NCI-H748 (cell line): ENCODE data around the gene CAPRIN2.

ENCODE experiments used
- DNase-seq: peaks from one replicate; lab custom pipeline; 2025; ENCODE audit not compliant: unreplicated experiment; lab: John Stamatoyannopoulos, UW

The CAPRIN2 gene, protein sequence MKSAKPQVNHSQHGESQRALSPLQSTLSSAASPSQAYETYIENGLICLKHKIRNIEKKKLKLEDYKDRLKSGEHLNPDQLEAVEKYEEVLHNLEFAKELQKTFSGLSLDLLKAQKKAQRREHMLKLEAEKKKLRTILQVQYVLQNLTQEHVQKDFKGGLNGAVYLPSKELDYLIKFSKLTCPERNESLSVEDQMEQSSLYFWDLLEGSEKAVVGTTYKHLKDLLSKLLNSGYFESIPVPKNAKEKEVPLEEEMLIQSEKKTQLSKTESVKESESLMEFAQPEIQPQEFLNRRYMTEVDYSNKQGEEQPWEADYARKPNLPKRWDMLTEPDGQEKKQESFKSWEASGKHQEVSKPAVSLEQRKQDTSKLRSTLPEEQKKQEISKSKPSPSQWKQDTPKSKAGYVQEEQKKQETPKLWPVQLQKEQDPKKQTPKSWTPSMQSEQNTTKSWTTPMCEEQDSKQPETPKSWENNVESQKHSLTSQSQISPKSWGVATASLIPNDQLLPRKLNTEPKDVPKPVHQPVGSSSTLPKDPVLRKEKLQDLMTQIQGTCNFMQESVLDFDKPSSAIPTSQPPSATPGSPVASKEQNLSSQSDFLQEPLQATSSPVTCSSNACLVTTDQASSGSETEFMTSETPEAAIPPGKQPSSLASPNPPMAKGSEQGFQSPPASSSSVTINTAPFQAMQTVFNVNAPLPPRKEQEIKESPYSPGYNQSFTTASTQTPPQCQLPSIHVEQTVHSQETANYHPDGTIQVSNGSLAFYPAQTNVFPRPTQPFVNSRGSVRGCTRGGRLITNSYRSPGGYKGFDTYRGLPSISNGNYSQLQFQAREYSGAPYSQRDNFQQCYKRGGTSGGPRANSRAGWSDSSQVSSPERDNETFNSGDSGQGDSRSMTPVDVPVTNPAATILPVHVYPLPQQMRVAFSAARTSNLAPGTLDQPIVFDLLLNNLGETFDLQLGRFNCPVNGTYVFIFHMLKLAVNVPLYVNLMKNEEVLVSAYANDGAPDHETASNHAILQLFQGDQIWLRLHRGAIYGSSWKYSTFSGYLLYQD

DNA sequence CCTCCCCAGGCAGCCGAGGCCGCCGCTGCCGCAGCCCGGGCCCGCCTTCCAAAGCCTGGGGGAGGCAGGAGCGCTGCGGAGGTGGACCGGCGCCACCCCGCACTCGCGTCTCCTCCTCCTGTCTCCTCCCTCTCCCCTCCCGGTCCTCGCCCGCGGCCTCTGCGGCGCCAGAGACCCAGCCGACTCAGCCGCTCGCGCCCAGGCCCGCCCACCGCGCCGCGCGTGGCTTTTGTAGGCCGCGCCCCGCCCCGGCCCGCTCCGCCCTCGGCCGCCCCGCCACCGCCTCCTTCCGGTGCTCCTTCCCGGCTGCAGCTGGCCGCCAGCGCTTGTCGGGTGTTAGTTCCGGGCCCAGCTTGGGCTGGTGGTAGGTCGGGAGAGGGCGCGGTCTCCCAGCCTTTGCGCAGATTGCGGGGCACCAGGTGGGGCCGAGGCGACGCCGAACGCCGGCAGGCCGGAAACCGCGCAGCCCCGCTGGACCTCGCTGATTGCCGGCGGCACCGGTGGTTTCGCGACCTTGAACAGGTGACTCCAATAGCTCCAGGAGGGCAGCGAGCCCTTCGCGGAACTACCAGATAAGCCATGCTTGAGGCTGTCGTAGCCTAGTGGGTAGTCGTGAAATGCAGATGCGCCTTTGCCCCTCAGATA is at the start of gene CAPRIN2:
Gene CAPRIN2, minus strand, starts transcription at position 202 of the 645 bp plus-strand sequence. CDS start 1,431 bp downstream, outside the sequence.
- peak; percentile 95 for DNase-seq

DNA sequence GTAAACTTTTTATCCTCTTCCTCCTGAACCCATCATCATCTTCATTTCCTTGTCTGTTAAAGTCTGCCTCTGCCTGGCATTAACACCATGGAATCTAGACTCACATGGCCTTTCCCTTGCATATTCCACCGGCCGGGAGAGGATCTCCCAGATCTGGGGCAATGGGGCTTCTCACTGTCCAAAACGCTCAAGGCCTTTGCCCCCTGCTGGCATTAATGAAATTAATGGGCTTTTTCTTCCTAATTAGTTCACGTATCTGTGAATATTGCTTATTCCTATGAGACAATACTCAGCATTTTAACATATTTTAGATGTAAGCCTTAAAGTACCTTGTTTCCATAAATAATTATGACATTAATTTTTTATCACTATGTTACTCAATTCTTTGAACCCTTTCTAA is 42.9 kb upstream of the CAPRIN2 start:
- no peak for DNase-seq

DNA sequence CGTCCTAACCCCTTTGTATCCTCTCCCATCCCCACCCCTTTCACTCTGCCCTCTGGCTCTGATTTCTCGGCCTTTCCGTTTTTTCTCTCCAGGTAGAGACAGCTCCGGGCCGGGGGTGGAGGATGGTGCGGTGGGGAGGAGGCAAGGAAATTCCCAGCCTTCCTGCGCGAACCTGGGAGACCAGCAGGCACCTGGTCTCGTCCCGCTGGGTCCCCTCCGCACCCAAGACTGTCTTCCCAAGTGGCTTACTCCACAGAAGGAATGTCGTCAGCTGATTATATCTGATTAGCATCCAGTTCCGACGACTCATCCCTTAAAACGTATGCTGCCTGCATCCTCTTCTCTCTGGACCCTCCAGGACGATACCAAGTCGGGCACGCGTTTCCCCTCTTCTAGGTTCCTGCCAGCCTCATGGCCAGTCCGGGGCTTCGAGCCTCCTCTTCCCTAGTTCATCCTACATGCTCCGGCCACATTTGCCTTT is 42.2 kb upstream of the CAPRIN2 start:
- peak; percentile 36 for DNase-seq

DNA sequence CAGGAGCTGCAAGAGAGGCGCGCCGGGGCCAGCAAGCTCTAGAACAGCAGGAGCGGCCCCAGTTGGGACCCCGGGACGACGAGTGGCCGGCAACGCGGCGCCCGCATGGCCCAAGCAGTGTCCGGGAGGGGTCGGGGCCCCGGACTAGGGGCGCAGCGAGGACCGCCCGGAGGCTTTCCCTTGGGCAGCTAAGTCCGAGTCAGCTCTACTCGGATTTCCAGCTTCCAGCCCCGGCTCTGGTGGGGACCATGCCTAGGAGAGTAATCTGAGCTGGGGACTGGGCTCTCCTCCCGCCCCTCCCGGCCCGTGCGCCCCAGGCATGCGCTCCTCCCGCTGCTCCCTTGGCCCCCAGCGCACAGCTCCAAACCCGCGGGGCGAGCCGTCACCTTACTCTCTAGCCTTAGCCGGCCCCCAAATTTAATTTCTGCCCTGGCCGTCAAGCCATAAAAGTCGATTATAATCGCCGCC is 41.6 kb upstream of the CAPRIN2 start:
- peak; percentile 67 for DNase-seq

DNA sequence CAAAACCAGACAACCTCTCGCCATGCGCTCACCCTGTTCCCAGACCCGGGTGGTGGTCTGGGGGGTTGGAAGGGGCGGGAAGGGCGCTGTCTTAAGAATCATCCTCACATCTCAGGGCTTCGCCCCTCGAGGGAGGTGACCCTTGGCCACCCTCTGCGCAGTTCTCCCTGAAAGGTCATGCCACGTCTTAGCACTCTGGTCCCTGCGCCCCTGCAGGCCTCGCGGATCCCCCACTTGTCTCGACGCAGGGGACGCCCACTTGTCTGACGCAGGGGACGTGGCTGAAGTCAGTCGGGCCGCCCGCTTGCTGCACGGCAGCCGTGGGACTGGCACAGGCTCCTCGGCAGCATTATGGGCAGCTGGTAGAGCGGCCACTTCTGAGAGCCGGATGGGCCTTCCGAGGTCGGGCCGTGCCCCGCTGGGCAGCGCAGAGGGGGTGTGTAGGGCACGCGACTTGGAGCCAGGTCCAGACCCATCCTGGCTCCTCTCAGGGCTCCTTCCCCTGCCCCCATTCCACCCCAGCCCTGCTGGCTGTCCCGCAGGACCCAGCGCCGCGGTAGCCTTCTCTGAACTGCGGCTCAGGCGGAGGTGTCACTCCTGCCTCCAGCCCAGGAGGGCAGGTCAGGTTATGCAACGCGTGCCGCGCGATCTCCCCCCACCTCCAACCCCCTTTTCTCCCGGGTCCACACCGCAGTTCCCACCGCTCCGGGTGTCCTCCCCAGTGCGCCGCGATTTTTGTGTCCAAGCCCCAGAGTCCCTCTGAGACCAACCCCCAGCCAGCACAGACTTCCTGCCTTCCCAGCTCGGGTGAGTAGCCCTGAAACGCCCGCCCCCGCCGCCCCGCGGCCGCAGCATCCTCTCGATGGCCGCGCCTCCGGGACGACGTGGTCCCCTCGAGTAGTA is 40.9 kb upstream of the CAPRIN2 start:
- DNase-seq: peak; percentile 25

DNA sequence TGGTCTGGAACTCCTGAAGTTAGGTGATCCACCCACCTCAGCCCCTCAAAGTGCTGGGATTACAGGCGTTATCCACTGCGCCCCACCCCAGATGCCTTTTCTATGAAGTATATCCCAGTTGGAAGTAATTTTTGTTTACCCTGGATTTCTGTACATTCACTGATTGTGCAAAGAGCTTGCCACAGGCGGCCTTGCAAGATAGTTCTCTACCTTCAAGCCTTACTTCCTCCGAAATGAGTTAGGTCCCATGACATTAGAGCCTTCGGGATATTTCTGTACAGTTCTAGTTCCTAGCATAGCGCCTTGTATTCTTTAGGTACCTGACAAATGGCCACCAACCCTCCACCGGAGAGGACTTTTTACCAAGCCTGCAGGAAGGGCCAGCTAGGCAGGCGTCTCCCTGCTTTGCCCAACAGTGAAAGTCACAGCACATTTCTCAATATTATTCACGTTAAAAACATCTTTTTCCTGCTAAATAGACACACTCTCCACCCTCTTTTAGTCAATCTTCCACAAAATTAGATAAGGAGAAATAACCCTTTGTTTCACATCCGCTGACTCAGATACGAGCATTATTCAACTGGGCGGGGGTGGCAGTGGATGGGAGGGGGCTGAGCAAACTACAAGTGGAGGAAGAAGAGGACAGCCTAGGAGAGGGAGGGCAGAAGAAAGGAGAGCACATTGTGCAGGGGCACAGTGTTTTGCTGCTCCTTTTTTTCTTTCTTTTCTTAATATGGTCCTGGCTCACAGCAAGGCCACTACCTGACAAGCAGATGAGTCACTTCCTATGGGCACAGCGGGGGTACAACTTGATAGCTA is 40.0 kb upstream of the CAPRIN2 start:
- DNase-seq: no peak

DNA sequence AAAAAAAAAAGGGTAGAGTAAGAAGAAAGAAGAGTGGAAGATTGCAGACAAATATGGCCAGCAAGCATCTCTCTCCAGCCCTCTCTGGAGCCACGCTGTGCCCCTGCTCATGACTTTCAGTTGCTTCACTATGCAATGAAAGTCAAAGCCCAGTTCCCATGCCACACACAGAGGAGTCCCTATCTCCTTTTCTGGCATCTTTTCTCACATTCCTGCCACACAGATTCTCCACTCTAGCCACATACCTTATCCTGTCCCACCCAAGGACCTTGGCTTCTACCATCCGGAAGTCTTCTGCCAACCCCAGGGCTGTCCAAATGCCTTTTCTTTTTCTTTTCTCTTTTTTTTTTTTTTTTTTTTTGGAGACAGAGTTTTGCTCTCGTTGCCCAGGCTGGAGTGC is 39.3 kb upstream of the CAPRIN2 start:
- no peak for DNase-seq

DNA sequence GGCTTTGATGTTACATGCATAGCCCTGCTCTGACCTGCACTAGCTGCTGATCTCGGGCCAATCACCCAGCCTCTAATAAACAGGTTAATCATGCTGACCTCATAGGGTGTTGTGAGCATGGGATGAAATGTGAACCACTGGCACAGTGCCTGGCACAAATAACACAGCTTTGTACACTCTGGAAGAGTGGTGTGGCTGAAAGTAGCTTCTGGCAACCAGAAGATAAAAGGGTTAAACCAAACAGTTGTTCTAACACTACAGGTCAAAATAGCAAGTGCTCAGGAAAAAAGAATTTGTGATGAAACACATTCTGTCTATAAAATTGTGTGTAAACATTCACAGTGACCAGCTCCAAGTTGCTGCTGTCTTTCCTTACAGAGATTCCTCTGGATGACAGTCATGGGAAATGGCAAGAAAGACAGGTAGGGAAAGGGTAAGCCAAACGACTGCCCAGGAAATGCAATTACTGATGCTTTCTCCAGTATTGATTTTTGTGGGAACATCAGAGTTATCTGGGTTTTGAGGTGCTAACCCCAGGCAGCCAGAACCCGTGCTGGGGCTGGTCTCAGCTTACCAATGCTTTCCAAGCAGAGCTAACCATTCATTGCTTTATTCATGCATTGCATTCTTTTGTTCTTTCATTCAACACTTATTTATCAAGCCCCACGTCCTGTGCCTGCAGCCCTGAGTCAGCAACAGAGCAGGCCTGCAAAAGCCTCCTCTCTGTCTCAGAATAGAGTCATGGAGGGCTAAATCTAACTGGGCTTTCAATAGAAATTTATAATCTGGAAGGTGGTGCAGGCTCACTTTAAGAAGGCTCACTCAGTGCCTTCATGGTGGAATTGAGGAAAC is 38.1 kb upstream of the CAPRIN2 start:
- no peak for DNase-seq

DNA sequence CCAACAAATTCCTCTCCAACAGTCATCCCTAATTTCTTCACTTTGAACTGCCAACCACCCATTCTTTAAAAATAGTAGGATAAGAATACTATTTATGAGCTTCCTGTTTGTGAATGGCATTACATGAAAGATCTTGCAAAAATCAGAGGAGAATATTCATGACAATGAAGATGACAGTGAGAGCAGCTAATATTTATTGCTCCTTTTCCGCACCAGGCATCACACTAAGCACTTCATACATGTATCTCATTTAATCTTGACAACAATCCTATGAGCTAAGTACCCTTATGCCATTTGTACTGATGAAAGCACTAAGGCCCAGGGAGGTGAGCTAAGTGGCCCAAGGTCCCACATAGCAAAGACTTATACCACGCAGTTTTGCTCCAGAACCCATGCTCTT is 37.3 kb upstream of the CAPRIN2 start:
- DNase-seq: no peak

DNA sequence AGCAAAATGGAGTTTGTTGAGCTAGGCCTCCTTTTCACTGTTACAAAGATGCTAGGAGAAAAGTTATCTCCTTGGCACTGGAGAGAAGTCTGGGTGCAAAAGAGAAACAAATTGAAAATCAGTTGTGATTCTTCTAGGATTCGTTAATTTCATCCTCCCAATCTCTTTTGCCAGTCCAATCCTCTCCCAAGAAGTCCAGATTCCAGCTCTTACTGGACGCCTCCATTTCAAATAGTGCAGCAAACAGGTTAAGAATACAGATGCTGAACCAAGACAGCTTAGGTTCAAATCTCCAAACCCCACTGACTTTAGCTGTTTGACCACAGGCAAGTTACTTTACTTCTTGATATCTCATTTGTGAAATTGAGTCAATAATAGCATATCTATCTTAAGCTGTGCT is 34.0 kb upstream of the CAPRIN2 start:
- no peak for DNase-seq

DNA sequence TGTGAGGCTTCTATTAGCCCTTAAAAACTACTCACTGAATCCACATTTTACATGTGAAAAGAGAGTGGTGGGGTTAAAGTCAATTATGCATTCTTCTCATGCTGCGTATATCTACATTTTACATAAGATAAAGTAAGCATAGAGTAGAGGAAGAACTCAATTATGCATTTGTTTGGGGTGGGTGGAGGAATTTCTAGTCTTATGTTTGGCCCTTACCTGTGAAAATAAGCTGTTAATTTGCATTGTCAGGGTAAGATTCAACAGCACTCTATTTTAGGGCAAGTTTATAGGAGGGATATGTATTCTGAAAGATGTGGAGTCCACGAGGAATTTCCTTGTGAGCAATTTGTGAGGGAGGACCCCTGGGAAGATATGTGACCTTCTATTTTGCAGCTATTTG is 30.9 kb upstream of the CAPRIN2 start:
- DNase-seq: no peak

DNA sequence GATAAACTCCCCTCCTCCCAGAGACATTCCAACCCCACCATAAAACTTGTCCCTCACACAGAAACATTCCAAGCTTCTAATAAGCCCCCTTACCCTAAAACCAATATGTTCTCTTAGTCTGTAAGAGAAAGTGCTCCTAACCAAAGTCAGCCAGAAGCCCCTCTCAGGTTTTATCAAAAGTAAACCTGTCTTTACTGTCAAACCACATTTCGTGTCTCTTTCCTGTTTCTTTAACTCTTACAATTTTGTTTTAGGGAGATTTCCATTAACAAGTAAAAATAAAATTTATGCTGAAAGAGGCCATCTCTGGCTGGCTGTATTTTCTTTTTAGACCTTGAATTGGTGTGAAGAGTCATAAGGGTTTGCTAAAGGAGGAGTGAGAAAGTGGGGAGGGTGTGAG is 29.8 kb upstream of the CAPRIN2 start:
- no peak for DNase-seq

DNA sequence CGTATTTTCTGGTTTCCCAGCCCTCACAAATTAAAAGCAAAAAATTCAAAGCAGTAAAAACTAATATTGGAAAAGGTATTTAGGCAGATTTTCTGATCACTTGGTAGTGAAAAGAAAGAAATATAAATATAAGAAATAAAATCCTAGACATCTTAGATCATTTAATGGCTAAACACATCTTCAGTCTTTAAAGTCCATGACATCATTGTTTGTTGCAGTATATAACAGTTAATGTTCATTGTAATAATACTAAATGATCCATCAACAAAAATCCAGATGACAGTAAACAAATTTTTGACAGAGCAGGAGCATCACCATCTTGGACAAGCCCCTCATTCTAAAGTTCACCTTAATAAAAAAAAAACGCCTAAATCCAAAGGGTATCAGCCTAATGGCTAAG is 29.2 kb upstream of the CAPRIN2 start:
- DNase-seq: no peak

DNA sequence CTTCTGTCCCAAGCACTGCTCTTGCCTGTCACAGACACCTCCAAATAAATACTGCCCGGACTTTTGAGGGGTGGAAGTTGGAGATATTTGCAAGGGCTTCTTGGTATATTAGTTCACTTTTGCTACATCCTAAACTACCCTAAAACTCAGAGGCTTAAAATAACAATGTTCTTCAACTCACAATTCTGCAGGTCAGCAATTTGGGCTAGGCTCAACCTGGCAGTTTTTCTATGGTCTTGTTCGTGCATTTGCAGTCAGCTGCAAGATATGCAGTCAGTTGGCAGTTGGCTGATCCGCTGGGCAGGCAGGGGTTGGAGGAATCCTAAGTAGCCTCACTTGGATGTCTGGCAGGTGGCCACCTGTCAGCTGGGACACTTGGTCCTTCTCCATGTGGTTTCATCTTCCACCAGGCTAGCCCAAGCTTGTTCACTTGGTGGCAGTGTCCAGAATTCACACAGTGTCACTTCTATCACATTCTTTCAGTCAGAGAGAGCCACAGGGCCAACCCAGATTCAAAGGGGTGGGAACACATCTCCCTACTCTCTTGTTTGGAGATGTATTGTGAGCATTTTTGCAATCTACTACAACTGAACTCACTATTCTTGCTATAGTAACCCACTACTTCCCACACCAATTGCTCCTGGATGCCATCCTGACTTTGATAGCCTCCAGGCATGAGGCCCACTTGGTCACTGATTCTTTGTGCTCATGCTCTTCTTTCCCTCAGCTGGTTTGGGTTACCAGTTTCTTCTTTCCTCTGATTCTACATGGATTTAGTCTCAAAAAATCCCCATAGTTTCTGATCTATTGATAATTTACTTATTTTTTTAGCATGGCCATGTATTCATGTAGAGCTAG is 27.8 kb upstream of the CAPRIN2 start:
- no peak for DNase-seq

DNA sequence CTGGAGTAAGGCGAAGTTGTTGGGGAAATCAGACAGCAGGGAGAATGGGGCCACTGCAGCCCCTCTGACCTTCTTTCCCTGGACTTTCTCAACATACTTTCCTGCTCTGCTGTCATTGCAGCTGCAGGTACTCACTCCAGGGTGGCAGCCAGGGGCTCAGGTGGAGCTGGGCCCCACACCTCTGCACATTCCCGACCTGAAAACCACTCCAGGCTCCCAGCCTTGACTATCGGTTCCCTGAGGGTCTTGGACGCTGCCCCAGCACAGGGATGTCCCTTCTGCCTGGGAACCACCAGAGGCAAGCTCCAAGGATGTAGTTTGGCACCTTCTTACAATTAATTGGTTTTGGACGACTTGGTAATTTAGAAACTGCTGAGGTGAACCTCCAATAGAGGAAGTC is 24.8 kb upstream of the CAPRIN2 start:
- no peak for DNase-seq

DNA sequence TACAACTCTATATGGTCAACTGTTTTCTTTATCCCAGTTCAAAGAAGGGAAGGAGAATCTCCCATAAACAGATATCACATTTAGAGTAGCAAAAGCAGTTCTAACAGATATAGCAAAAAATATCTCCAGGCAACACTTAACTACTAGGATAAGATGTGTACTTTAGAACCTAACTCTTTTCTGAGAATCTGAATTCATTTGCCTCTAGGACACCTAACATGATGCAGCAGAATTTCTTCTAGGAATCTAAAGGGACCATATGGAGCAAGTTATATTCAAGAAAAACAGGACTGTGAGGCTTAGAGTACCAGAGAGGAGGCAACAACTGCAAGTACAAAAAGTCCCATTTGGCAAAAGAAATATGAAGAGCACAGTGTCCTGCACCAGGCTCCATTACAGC is 24.4 kb upstream of the CAPRIN2 start:
- no peak for DNase-seq

DNA sequence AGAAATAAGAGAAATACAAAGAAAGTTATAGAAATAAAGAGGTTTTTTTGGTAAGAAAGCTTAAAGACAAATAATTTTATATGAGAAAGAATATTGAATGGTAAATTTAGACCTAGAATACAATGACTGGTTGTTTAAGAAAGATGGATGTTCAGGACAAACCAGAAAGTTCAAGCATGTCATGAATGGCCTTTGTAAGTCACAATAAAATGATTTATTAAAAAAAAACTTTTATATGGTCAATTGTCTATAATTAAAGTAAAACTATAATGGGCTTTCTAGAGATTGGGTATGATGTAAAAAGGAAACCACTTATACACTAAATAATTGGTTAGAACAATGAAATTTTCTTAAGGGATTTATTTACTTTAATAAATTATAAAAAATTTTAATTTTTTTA is 19.8 kb upstream of the CAPRIN2 start:
- DNase-seq: no peak
